ENCODE measurements around the gene BFSP2. TPM values are rescaled to one million over a fixed set of nuclear protein-coding genes. Genes with fewer than 3 reads are reported as not detected.

The BFSP2 gene
- total RNA-seq, 6 experiments from 2014 or later = not detected

GRCh38 chr3:133368371-133369067 is 31.3 kb upstream of the BFSP2 start:
- no peaks in the 10 kb centered on the region for H3K36me3 ChIP-seq
- TF ChIP-seq CTCF (IDR thresholded peaks at IDR 0.05) = no peak
- TF ChIP-seq POLR2A (IDR thresholded peaks at IDR 0.05) = no peak
- H3K27ac ChIP-seq = no peak overlapping the region
- no peaks in the 10 kb centered on the region for H3K4me1 ChIP-seq
- WGBS (ENCODE audit: insufficient coverage, low coverage, low lambda C conversion rate, missing lambda C conversion rate) = 40% methylated on average over 4 of the region's 4 CpGs
- no peaks in the 10 kb centered on the region for H3K9me3 ChIP-seq
- ATAC-seq = no peak
- no peaks in the 10 kb centered on the region for H3K27me3 ChIP-seq
- intact Hi-C loops (cut with DNase I) = no loop called here
- no peak overlapping the region for H3K4me3 ChIP-seq
- DNase-seq = no peak

GRCh38 chr3:133369068-133369440 is 30.8 kb upstream of the BFSP2 start:
- intact Hi-C loops (cut with DNase I) = no loop called here
- no peaks in the 10 kb centered on the region for H3K36me3 ChIP-seq
- no peak for ATAC-seq
- 75% methylated on average over 8 of the region's 9 CpGs for WGBS (ENCODE audit: insufficient coverage, low coverage, low lambda C conversion rate, missing lambda C conversion rate)
- DNase-seq = no peak
- no peak overlapping the region for H3K27ac ChIP-seq
- H3K4me3 ChIP-seq = no peak overlapping the region
- H3K4me1 ChIP-seq = no peaks in the 10 kb centered on the region
- TF ChIP-seq CTCF (IDR thresholded peaks at IDR 0.05) (no peak), POLR2A (IDR thresholded peaks at IDR 0.05) (no peak)
- H3K27me3 ChIP-seq = no peaks in the 10 kb centered on the region
- H3K9me3 ChIP-seq = no peaks in the 10 kb centered on the region

- ATAC-seq (no peak), DNase-seq (no peak)
- no peak for TF ChIP-seq POLR2A (IDR thresholded peaks at IDR 0.05)
- no peak for TF ChIP-seq CTCF (IDR thresholded peaks at IDR 0.05)
- H3K27ac ChIP-seq = no peak overlapping the region
- intact Hi-C loops (cut with DNase I) = no loop called here
- no peaks in the 10 kb centered on the region for H3K27me3 ChIP-seq
- WGBS (ENCODE audit: insufficient coverage, low coverage, low lambda C conversion rate, missing lambda C conversion rate) = no CpG with 5 or more reads among the region's 2 CpGs
- H3K4me1 ChIP-seq = no peaks in the 10 kb centered on the region
- H3K36me3 ChIP-seq = no peaks in the 10 kb centered on the region
- H3K4me3 ChIP-seq = no peak overlapping the region
- no peaks in the 10 kb centered on the region for H3K9me3 ChIP-seq
Measured at GRCh38 chr3:133371181-133371580, 28.7 kb upstream of the BFSP2 start.

- DNase-seq = no peak
- TF ChIP-seq POLR2A (IDR thresholded peaks at IDR 0.05) (no peak), CTCF (IDR thresholded peaks at IDR 0.05) (no peak)
- Histone ChIP-seq H3K36me3 (no peaks in the 10 kb centered on the region), H3K27me3 (no peaks in the 10 kb centered on the region), H3K4me3 (no peak overlapping the region), H3K27ac (no peak overlapping the region), H3K9me3 (no peaks in the 10 kb centered on the region), H3K4me1 (no peaks in the 10 kb centered on the region)
- no peak for ATAC-seq
- intact Hi-C loops (cut with DNase I) = no loop called here
- 57% methylated on average over 1 of the region's 1 CpG for WGBS (ENCODE audit: insufficient coverage, low coverage, low lambda C conversion rate, missing lambda C conversion rate)
Measured at GRCh38 chr3:133371676-133372075, 28.2 kb upstream of the BFSP2 start.
